ENCODE data around the gene PLSCR3. TPM values are rescaled to one million over a fixed set of nuclear protein-coding genes. Genes with fewer than 3 reads are reported as not detected.

PLSCR3 gene
- 15.1 and 15.6 TPM in 2 replicates for total RNA-seq

DNA sequence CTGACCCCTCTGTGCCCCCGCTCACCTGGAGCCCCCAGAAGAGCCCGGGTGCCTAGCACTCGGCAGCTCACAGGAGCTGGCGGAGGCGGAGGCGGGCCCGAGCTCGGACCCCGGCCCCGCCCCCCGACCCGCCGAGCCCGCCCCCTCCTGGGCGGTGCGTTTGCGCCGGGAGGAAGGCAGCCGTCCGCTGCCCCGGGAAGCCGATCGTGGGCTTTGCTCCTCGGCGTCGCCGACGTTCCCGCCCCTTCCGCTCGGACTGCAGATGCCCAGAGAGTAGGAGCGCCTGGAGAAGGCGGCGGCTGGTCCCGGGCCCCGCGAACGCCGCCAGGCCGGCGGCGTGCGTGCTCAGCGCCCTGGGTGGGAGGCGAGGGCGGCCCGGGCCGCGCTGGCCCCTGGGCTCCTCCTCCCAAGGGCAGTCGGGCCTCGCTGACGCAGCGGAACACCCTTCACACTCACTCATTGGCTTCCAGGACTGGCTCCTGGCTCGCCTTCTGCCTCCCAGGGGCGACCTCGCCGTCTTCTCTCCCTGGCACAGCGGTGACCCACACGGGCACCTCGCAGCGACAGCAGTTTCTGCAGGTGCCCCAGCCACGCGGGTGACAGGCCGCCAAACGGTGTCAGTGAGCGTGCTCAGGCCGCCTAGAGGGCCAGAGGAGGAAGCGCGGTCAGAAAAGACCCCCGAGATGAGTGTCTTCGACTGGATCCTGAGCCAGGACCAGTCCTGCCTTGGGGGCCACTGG lies at the start of gene PLSCR3:
Gene PLSCR3, minus strand, starts transcription at position 74 of the 740 bp plus-strand sequence. CDS start 415 bp downstream, outside the sequence.

DNA sequence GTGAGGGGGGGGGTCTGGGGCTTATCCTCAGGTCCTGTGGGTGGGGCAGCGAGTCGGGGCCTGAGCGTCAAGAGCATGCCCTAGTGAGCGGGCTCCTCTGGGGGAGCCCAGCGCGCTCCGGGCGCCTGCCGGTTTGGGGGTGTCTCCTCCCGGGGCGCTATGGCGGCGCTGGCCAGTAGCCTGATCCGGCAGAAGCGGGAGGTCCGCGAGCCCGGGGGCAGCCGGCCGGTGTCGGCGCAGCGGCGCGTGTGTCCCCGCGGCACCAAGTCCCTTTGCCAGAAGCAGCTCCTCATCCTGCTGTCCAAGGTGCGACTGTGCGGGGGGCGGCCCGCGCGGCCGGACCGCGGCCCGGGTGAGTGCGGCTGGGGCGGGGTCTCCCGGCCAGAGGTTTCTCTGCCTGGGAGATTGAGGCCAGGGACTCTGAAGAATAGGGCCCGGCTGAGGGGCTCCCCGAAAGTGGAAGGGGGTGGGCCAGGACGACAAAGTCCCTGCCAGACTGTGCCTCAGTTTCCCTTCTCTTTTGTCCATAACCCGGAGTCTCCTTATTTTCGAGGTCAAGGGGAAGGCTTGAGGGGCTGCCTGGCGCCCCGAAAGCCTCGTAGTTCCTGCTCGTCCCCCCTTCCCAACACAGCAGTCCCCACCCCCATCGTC lies 45.3 kb upstream of the PLSCR3 start, which contains the start of gene FGF11:
Gene FGF11, plus strand, starts transcription at position 51 of the 651 bp plus-strand sequence. Its CDS starts 109 bp downstream, at position 160.

DNA sequence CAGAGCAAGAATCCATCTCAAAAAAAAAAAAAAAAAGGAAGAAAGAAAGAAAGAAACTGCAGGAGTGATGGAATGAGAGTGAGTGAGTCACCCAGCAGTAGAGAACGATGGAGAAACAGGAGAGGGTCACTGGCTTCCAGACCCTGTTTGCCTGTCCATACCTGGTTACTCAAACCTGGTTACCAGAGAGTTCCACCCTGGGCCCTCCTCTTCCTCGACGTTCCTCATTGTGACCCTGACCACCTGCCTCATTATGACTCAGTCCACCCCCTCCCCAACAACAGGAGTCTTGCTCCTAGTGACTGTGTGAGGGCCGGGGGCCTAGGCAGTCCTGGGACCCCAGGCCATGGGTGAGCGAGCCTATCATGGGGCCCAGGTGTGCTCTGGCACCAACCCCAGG lies 34.2 kb upstream of the PLSCR3 start, which contains the start of gene SPEM3:
Gene SPEM3, plus strand, starts transcription at position 301 of the 400 bp plus-strand sequence. Its CDS starts 46 bp downstream, at position 347.

DNA sequence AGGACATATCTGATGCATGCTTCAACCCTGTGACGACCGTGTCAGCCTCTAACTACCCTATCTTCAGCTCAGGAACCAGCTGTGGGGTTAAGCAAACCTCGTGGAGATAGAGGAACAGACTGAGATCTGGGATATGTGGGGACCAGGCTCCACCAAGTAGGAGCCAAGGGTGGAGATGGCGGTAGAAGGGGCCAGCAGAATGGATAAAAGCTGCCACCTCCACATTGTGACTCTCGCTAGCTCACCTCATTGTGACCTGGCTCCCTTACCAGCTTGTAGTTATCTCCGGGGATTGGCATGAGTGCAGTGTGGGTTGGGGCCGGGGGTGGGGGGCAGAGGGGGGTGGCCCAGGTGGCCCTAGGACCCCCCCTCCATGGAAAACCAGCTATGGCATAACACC lies 31.0 kb upstream of the PLSCR3 start, which contains the start of gene SPEM2:
Gene SPEM2, plus strand, starts transcription at position 301 of the 400 bp plus-strand sequence. Its CDS starts 73 bp downstream, at position 374.

DNA sequence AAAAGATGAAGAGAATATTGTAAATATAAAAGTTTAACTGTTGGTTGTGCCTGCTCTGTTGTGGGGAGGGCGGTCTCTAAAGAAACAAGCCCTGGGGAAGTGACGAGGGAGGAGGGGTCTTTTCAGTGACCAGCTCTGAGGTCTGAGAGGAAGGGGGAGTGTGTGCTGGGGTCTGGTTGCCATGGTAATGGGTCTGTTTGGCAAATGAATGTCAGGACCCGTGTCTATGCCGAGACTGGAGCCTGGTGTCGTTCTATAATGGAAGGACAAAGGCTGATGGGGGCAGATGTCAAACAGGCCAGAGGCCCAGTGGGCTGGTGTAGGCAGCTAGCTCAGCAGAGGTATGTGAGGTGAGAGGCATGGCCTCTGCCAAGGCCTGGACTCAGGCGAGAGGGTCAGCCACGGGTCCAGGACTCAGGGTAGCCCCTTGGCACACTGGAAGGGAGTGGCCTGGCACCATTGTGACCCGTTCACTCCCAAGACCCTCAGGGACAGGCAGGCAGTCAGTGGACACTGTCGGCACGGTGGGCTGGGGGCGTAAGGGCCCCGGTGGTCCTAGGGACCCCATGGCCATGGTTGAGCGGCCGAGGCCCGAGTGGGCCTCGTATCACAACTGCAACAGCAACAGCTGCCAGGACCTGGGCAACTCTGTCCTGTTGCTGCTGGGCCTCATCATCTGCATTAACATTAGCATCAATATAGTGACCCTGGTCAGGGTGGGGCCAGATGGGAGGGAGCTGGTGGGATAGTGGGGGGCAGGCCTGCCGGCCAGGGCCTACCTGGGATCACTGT lies 25.7 kb upstream of the PLSCR3 start, which contains the start of gene SPEM1:
Gene SPEM1, plus strand, starts transcription at position 506 of the 792 bp plus-strand sequence. Its CDS starts 61 bp downstream, at position 567.

DNA sequence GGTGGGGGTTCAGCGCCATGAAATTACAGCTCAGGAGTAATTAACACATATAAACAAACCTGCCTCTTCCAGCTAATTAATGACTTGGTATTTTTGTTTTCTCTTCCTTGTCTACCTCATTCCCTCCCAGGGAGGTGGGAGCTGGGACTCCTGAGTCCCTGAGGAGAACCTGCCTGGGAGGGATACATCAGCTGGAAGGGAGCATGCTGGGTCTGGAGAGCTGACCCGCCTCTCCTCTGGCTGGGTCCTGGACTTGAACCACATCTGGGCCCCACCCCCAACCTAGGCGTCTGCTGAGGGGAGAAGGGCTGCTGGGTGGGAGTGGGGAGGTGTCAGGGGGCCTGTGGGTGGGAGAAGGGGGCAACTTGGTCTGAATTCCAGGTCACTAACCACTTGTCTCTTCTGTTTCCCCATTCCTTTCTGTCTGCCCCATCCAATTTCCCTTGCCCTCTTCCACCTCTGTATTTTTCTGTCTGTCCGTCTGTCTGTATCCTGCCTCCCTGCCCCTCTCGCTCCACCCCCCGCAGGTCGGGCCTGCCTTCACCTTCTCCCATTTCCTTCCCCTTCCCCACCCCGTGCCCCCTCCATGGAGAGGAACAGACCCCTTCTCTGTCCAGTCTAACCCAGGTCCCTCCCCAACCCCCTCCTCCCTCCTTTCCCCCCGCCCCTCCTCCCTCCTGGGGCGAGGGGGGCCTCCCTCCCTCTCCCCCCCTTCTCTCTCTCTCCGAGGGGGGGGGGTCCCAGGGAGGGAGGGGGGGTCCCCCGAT lies 13.3 kb upstream of the PLSCR3 start, which contains the start of gene NLGN2:
Gene NLGN2, plus strand, starts transcription at position 361 of the 767 bp plus-strand sequence. CDS start 411 bp downstream, outside the sequence.

DNA sequence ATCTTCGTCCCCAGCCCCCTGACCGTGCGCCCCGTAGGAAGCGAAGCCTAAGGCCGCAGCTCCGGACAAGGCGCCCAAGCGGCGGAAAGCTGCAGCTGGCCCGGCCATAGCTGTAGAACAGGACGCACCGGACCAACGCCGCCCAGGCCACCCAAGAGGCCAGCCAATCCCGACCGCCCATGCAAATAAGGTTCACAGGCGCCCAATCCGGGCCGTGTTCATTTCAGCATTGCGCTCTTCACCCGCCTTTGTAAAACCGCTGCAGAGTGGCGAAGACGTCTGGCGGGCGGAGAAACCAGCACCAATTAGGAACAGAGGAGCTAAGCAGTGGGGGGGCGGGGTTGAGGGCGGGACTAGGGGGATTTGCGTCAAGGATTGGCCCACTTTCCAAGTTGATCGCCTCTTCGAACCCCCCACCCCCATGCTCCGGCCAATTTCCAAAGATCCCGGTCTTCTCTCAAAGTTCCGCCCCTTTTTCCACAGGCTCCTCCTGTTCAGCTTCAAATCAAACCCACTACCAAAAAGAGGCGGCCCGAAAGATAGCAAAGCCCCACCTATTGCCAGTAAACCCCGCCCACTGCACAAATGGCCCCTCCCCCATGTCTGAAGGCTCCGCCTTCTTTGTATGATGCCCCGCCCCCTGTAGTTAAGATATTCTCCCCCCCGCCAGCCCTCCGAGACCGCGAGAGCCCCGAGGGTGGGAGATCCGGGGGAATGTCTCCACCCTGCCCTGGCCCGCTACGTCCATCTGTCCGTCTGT lies 9.8 kb upstream of the PLSCR3 start, which contains the start of gene TMEM256:
Gene TMEM256, minus strand, starts transcription at position 121 of the 760 bp plus-strand sequence. Its CDS starts 13 bp downstream, at position 108.

DNA sequence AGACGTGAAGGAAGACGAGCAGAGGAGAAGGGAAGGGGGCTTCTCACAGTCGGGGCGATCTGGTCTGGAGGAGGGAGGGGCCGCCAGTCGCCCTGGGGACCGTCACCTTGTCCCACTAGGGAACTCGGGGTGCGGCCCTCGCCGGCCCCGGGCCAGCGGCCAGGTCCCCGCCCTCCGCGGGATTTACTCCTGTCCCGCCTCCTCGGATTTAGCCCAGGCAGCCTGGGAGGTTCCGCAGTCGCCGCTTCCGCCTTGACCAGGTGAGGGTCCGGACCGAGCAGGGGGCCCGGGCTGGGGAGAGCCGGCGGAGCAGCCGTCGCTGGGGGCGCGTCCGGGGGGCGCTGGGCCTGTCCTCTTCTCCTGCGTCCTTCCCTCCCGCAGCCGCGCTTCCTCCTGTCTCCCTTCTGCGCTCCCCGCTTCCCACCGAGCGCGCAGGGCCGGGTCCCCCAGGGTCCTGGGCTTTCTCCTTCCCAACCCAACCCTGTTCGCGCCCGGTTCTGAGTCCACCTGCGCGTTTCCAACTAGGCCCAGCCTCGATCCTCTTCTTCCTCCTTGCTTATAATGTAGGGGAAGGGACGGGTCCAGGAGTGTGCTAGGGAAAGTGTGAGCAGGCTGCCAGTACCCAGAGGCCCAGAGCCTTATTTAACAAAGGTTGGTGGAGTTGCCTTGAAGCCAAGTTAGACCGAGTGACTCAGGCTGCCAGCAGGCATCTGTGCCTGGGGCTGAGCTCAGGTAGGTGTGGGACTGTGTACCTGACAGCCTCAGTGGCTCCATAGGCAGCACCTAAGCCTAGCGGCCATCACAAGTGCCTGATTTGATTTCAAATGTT lies 13.3 kb downstream of the PLSCR3 start, which contains the start of gene TNK1:
Gene TNK1, plus strand, starts transcription at position 235 of the 829 bp plus-strand sequence. CDS start 1,838 bp downstream, outside the sequence.

DNA sequence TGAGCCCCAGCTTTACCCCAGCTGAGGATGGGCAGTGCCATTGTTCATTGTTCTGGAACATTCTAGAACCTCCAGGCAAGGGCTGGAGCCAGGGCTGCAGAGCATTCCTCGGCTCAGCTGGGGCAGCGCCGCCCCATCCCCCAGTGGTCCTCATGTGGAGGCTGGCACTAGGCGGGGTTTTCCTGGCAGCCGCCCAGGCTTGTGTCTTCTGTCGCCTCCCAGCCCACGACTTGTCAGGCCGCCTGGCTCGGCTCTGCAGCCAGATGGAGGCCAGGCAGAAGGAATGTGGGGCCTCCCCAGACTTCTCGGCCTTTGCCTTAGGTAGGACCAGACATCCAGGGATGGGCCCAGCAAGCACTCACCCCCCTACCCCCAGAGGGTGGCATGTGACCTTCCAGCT lies 39.3 kb downstream of the PLSCR3 start, which contains the start of gene TMEM95:
Gene TMEM95, plus strand, starts transcription at position 104 of the 400 bp plus-strand sequence. Its CDS starts 49 bp downstream, at position 153.

DNA sequence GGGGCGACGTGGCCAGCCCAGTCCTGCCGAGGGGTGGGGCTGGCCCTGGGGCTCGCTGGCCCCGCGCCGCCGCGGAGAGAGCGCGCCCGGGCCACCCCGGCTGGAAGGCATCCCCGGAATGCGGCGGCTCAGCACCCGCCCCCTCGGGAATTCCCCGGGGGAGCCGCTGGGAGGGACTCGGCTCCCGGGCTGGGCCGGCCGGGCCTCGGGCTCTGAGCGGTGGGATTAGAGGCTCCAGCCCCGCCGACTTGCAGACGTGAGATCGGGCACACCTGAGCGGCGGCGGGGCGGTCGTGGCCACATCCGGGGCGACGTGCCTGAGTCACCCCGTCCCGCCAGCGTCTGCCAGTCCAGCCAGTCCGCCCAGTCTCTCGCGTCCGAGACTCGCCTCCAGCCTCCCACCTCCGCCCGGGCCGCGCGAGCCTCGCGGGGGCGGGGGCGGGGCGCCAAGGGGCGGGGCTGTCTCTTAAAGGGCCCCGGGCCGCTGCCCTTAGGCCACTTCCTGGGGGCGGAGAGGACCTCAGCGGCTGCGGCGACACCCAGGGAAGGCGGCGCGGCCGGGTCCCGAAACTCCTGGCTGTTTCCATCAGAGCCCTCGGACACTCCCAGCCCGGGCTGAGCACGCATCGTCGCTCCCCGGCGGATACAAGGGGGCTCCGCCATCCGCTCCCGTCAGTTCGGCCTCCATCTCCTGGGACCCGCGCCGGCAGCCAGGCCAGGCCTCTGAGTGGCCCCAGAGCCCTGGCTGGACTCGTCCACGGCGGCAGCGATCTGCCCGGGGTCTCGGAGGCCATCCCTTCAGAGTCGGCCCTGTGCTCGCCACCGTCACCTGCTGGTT lies 42.4 kb downstream of the PLSCR3 start, which contains the start of gene KCTD11:
Gene KCTD11, plus strand, starts transcription at position 498 of the 838 bp plus-strand sequence.

Other genes with a start within 250 kb of the PLSCR3 start
- 26.4 and 28.8 TPM in 2 replicates for gene ASGR1, start 215.2 kb downstream of the PLSCR3 start, total RNA-seq
- gene DLG4, start 174.7 kb downstream of the PLSCR3 start, total RNA-seq: 7.0 and 7.2 TPM in 2 replicates
- gene ACADVL, start 174.6 kb downstream of the PLSCR3 start, total RNA-seq: 194 and 227 TPM in 2 replicates
- 28.4 and 28.5 TPM in 2 replicates for gene DVL2, start 160.0 kb downstream of the PLSCR3 start, total RNA-seq
- 38.6 and 39.7 TPM in 2 replicates for gene PHF23, start 155.1 kb downstream of the PLSCR3 start, total RNA-seq
- gene GABARAP, start 152.1 kb downstream of the PLSCR3 start, total RNA-seq: 131 and 147 TPM in 2 replicates
- 23.2 and 25.1 TPM in 2 replicates for gene CTDNEP1, start 142.8 kb downstream of the PLSCR3 start, total RNA-seq
- 31.9 and 36.9 TPM in 2 replicates for gene ELP5, start 142.3 kb downstream of the PLSCR3 start, total RNA-seq
- 0.76 and 1.5 TPM in 2 replicates for gene CLDN7, start 132.0 kb downstream of the PLSCR3 start, total RNA-seq
- gene SLC2A4, start 112.8 kb downstream of the PLSCR3 start, total RNA-seq: 0.69 and 1.6 TPM in 2 replicates
- gene YBX2, start 99.9 kb downstream of the PLSCR3 start, total RNA-seq: under 0.01 and 0.33 TPM in 2 replicates
- 422 and 483 TPM in 2 replicates for gene EIF5A, start 86.9 kb downstream of the PLSCR3 start, total RNA-seq
- gene GPS2, start 79.2 kb downstream of the PLSCR3 start, total RNA-seq: 25.7 and 28.0 TPM in 2 replicates
- 9.8 and 13.7 TPM in 2 replicates for gene NEURL4, start 65.2 kb downstream of the PLSCR3 start, total RNA-seq
- gene ACAP1, start 58.0 kb downstream of the PLSCR3 start, total RNA-seq: 0.43 TPM in 1 of 2 replicates, not detected in the other
- 2.1 and 2.8 TPM in 2 replicates for gene KCTD11, start 42.4 kb downstream of the PLSCR3 start, total RNA-seq
- gene TMEM95, start 39.4 kb downstream of the PLSCR3 start, total RNA-seq: not detected in 2 replicates
- gene TNK1, start 13.4 kb downstream of the PLSCR3 start, total RNA-seq: 1.3 and 2.3 TPM in 2 replicates
- gene TMEM256, start 9.6 kb upstream of the PLSCR3 start, total RNA-seq: 144 and 158 TPM in 2 replicates
- 1.2 and 1.3 TPM in 2 replicates for gene NLGN2, start 13.3 kb upstream of the PLSCR3 start, total RNA-seq
- gene SPEM1, start 25.8 kb upstream of the PLSCR3 start, total RNA-seq: not detected in 2 replicates
- not detected in 2 replicates for gene SPEM2, start 31.1 kb upstream of the PLSCR3 start, total RNA-seq
- gene SPEM3, start 34.3 kb upstream of the PLSCR3 start, total RNA-seq: not detected in 2 replicates
- gene TMEM102, start 40.9 kb upstream of the PLSCR3 start, total RNA-seq: 7.6 and 9.8 TPM in 2 replicates
- gene FGF11, start 45.0 kb upstream of the PLSCR3 start, total RNA-seq: 0.17 and 0.22 TPM in 2 replicates
- 9.9 and 12.0 TPM in 2 replicates for gene CHRNB1, start 50.5 kb upstream of the PLSCR3 start, total RNA-seq
- 8.9 and 9.1 TPM in 2 replicates for gene ZBTB4, start 85.1 kb upstream of the PLSCR3 start, total RNA-seq
- gene SLC35G6, start 86.9 kb upstream of the PLSCR3 start, total RNA-seq: not detected in 2 replicates
- 68.2 and 79.4 TPM in 2 replicates for gene POLR2A, start 89.8 kb upstream of the PLSCR3 start, total RNA-seq
- gene TNFSF12, start 154.5 kb upstream of the PLSCR3 start, total RNA-seq: 6.3 and 9.1 TPM in 2 replicates
- 0.22 and 0.34 TPM in 2 replicates for gene TNFSF13, start 164.2 kb upstream of the PLSCR3 start, total RNA-seq
- 58.6 and 71.4 TPM in 2 replicates for gene SENP3, start 167.4 kb upstream of the PLSCR3 start, total RNA-seq
- 0.52 and 0.87 TPM in 2 replicates for gene CD68, start 185.1 kb upstream of the PLSCR3 start, total RNA-seq
- 63.9 and 69.2 TPM in 2 replicates for gene MPDU1, start 189.3 kb upstream of the PLSCR3 start, total RNA-seq
- gene SOX15, start 195.6 kb upstream of the PLSCR3 start, total RNA-seq: under 0.01 and 0.11 TPM in 2 replicates
- 30.0 and 33.2 TPM in 2 replicates for gene FXR2, start 220.4 kb upstream of the PLSCR3 start, total RNA-seq
- gene SAT2, start 233.3 kb upstream of the PLSCR3 start, total RNA-seq: 37.1 and 38.2 TPM in 2 replicates
- gene SHBG, start 235.6 kb upstream of the PLSCR3 start, total RNA-seq: 0.11 and 0.26 TPM in 2 replicates

All from dermis lymphatic vessel endothelial cell (primary cell).